8988T (cell line): ENCODE results near the gene CCDC172.

Source experiments
- DNase-seq: peaks from one replicate; pipeline ENCODE4 v3.0.0; 2011

CCDC172 gene, protein sequence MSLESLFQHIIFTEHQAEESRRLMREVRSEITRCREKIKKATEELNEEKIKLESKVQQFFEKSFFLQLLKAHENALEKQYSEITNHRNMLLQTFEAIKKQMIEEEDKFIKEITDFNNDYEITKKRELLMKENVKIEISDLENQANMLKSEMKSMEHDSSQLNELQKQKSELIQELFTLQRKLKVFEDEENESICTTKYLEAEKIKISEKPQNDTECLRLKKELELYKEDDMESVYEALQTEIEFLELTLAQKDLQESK

DNA sequence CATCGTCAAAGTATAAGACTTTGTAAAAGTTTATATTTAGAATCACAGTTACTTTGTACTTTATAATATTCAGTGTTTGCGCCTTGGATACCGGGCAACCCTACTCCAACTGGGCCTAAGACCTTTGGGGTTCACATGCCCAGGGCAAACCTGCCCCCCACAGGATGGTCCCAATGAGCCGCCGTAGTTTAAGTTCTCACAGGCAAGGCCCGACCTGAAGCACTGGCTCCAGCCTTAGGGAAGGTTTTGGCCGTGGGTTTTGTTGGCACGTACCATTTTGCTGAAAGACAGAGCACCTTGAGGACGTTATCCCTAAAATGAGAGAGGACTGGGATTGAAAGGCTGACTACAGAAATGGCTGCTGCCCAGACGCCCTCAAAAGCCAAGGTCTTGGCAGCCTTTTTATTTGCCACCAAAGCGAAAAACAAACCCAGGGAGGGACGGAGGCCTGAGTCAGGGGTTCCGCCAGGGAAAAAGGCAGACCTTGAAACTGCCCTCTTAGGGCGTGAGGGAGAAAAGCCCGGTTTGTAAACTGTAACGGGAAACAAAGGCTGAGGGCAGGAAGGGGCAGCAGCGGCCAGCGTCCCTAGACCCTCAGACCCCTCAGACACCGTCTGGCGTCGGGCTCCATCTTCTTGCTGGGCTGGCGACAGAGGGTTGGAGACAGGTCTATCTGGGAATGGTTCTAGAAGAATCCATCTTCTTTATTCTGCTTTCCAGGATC lies at the start of gene CCDC172:
CCDC172 (plus strand) TSS at position 222 of the 724 bp plus-strand sequence. CDS start 564 bp downstream, outside the sequence.
- DNase-seq, result no peak

- DNase-seq, result no peak
Observed at GRCh38 chr10:116276981-116277380, 47.3 kb upstream of the CCDC172 start.

- DNase-seq, result no peak
Observed at GRCh38 chr10:116278846-116279245, 45.4 kb upstream of the CCDC172 start.

DNA sequence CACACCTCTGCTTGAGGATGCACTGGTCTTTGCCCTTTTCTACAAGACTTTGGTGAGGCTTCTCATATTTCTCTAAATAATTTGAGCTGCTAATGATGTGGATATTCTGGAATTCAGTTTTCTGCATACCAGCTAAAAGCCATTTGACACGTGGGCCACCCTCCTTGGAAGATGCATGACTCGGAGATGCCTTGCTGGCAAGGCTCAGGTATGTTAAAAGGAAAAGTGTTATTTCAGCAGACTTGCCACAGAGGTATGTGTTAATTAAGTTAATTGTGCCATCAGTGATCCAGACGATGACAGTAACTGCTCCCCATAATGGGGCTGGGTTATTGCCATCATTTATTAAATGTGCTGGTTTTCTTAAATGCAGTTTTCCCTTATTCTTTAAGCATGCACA lies 42.5 kb upstream of the CCDC172 start:
- DNase-seq, result no peak

DNA sequence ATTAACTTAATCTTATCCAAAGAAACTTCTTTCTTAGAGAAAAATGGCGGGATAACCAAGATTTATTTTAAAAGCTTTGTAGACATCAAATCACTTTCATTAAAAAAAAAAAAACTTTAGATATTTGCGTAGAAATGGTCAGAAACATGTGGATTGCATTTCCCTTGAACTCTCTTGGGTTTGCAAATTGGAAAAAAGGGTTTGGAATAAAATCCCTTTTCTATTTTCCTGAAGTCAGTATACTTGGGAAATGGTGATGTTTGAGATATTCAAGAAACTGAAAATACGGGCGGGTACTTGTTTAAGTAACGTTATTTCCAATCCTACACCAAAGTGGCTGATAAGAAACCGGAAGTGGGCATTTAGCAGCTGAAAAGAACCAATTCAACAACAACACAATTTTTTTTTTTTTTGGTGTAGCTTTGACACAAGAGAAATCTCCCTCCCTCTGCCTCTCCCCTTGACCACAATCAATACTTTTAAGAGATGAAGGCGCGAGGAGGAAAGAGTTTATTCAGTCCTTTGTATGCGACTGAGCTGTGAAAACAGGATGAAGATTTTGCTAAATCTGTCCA lies 37.5 kb upstream of the CCDC172 start:
- no peak for DNase-seq

GRCh38 chr10:116287906-116288501 lies 36.2 kb upstream of the CCDC172 start:
- no peak for DNase-seq

- DNase-seq, result no peak
Observed at GRCh38 chr10:116289652-116290051, 34.6 kb upstream of the CCDC172 start.

DNA sequence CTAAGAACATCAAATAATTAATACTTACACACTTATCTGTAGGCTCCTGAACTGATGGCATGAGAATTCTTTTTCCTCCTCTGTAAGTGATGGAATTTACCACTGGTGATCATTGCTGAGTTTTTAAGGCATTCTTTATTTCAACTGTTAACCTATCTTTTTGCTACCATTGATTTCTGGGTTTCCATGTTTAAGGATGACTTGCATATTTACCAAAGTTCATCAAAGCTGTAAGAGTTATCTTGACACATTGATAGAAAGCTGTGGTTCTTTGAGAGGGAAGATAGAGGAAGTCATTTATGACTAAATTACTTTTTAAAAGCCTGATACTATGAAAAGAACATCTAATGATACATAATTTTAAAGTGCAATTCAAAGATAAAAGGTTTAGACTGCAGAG lies 31.8 kb upstream of the CCDC172 start:
- no peak for DNase-seq

GRCh38 chr10:116296291-116296721 lies 27.9 kb upstream of the CCDC172 start:
- no peak for DNase-seq

- no peak for DNase-seq
Observed at GRCh38 chr10:116298586-116298985, 25.7 kb upstream of the CCDC172 start.

DNA sequence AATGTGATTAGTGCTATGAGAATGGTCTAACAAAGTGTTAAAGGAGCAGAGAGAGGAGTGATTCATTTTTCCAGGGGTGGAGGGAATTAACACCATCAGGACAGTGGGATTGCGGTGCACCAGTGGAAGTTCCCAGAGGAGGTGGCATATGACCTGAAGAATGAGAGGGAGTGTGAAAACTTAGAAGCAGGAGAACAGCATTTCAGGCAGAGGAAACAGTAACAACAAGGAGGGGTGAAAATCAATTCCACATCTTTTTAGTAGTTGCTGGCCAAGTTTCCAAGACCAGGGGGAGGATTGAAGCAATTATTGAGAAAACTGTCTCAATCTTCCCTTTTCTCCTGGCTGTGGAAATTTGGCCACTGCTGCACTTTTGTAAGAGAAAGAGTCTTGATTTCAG lies 23.7 kb upstream of the CCDC172 start:
- no peak for DNase-seq

DNA sequence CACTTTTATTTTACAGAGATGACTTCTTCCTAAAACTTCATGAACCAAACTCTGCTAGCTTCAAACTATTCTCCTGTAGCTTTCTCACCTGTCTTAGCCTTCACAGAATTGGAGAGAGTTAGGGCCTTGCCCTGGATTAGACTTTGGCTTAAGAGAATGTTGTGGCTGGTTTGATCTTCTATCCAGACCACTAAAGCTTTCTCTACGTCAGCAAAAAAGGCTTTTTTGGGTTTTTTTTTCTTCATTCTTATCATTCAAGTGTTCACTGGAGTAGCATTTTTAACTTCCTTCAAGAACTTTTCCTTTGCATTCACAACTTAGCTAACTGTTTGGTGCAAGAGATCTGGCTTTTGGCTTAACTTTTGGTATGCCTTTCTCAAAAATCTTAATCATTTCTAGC lies 19.3 kb upstream of the CCDC172 start:
- DNase-seq, result no peak

DNA sequence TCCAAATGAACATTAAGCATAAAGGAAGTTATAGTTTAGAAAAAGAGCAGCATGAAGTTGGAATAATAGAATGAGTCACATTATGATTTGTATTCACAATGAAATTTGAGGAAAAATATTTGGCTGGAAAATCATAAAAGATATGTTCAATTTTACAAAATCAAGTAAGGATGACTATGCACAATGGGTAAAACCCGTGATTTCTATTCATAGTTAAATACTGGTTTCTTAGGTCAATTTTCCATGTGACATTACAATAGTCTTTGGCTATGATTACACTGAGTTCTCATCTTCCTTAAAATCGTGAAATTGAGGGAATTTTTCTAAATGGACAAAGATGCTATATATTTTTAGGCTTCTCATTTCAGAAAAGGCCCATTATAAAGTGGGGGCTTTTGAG lies 17.4 kb upstream of the CCDC172 start:
- no peak for DNase-seq

DNA sequence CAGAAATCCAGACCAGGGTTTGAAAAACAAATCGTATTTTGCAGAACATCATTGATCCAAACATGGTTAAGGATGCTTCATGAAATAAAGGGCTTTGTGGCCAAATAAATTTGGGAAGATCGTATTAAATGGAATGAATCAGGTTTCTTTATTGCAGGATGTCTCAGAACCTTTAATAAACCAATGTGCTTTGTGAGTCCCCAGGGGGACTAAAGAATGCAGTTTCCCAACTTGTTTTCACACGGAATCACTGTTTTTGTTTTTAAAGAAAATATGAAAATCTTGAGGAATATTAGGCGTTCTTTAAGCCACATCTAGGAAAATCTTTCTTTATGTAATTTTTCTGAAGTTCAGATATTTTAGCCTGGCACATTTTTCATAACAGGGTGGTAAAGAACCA lies 16.8 kb upstream of the CCDC172 start:
- no peak for DNase-seq

DNA sequence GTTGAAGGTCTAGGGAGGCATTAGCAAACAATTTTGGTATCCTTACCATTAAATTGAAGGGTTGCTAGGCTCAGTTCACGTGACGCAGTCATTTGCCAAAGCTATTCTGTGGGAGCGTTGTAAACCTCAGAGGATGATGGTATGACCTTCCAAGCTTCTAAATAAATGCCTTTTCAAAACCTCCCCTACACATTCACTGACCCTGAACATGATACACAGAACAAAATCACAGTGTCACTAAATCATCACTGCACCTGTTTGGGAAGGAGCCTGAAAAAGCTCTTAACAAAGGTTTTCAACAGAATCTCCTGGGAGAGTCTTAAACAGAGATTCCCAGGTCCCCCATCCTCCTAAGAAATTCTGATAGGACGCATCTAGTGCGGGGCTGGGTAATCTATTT lies 13.2 kb upstream of the CCDC172 start:
- DNase-seq, result no peak

- DNase-seq, result no peak
Observed at GRCh38 chr10:116311706-116312490, 12.3 kb upstream of the CCDC172 start.

GRCh38 chr10:116312548-116312947 lies 11.7 kb upstream of the CCDC172 start:
- DNase-seq, result no peak

GRCh38 chr10:116316503-116316902 lies 7.7 kb upstream of the CCDC172 start:
- no peak for DNase-seq

- DNase-seq, result no peak
Observed at GRCh38 chr10:116324951-116325635, 845 bp downstream of the CCDC172 start.

DNA sequence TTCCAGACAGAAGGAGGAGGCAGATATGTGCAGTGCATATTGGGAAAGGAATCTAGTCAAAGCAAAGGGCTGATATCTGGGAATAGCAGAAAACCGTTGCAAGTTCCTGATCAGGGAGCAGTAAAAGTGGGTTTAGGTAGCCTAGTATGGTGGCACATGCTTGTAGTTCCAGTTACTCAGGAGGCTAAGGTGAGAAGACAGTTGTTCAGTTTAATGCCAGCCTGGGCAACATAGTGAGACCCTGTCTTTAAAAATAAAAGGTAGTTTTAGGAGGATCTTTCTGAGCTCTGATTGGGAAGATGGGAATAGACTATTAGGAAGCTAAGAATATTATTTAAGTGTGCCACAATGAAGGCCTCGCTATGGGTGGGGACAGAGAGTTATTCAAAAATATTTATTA lies 1.7 kb downstream of the CCDC172 start:
- DNase-seq, result no peak

DNA sequence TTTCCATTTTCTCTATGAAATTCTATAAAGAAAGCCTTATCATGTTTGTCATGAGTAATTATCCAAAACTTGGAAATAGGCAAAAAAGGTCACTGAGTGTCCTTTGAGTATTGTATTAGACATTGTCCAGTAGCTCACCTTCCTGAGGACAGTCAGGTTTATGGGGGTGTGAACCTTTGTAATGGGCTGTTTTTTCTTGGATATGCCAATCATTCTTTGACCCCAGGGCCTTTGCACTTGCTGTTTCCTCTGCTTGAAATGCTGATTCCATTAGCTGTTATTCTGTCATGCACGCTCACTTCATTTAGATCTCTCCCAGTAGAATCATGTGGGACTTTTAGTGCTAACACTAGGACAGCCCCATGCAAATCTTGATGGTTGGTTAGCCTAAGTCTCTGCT lies 4.9 kb downstream of the CCDC172 start:
- no peak for DNase-seq

DNA sequence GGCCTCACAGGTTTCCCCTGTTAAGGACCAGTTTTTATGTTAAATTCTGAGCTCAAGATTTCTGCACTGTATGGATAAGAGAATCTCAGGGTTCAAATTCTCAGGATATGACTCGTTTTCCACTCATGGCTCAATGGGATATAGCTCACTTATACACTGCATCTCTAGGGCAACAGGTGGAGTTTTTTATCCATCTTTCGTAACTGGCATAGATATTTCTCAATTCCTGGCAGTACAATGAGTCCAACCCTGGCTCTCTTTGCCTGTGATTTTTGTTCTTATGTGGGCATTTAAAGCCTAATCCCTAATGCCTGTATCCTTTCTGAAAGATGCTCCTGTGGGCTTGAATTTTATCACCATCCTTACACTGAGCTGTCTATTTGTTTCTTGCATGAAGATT lies 7.6 kb downstream of the CCDC172 start:
- DNase-seq, result no peak
